Stomach (tissue), 4 donors: ENCODE data around the gene MAST4.

ENCODE experiments used
- CTCF ChIP-seq, 7 experiments: fragments of 450-650 bp in 4 of 7; fragments of 200-600 bp in 3 of 7; sonication (generic) in 3 of 7; IDR thresholded peaks; one replicate each; pipeline ENCODE4 v1.5.1; 2016 to 2019; ENCODE audit warnings: antibody characterized with exemption in 7 of 7, control low read depth in 2 of 7, mild to moderate bottlenecking in 1 of 7
- POLR2A ChIP-seq, 4 donors: fragments of 450-650 bp; IDR thresholded peaks; one replicate each; pipeline ENCODE4 v1.6.1; 2016; ENCODE audit warnings: antibody characterized with exemption in 4 of 4, control low read depth in 2 of 4, mild to moderate bottlenecking in 1 of 4, moderate library complexity in 1 of 4
- POLR2AphosphoS5 ChIP-seq, 3 donors: sonication (generic); formaldehyde crosslinking; IDR thresholded peaks; one replicate each; pipeline ENCODE4 v1.6.1; 2016; ENCODE audit warnings: antibody characterized with exemption in 3 of 3

- TF ChIP-seq CTCF (IDR thresholded peaks at IDR 0.05) (no peak), POLR2A (IDR thresholded peaks at IDR 0.05) (no peak), POLR2AphosphoS5 (IDR thresholded peaks at IDR 0.05) (no peak)
Measured at GRCh38 chr5:66596636-66597182, 516 bp downstream of the MAST4 start.
